ENCODE data around the gene TXN2.

DNA sequence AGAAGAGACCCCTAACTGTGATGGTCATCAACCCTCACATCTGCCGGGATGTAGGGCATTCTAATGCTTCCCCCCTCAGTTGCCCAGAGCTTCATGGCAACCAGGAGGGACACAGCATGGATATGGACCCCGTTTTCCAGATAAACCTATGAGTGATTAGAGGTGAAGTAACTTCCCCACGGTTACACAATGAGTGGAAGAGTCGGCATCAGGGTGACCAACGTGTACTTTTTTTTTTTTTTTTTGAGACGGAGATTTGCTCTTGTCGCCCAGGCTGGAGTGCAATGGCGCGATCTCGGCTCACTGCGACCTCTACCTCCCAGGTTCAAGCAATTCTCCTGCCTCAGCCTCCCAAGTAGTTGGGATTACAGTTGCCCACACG, 25.0 kb downstream of the TXN2 start:
- TF ChIP-seq TAF1 (IDR thresholded peaks at IDR 0.05; ENCODE audit: low read depth, low read length) (no peak), POLR2A (IDR thresholded peaks at IDR 0.05; ENCODE audit: low read depth, low read length) (no peak), POU2F2 (IDR thresholded peaks at IDR 0.05; ENCODE audit: low read depth, low read length) (no peak), POLR2AphosphoS5 (IDR thresholded peaks at IDR 0.05; ENCODE audit: low read depth, low read length) (no peak)
